IMR-90 (cell line): ENCODE results near the gene SREK1IP1. TPM values are rescaled to one million over a fixed set of nuclear protein-coding genes. Genes with fewer than 3 reads are reported as not detected.

ENCODE experiments used
- ATAC-seq: fragments of 200-7000 bp; cut with Tn5 transposase; 2 replicates; pipeline ENCODE4 v1.9.1; 2020; ENCODE audit warnings: low read depth, mild to moderate bottlenecking, moderate library complexity
- BruUV-seq: library from RNA; stranded (reverse); fragments of 400-500 nt; replicated peaks from 2 replicates; lab custom pipeline; 2021; lab: Mats Ljungman, UMichigan
- CTCF ChIA-PET: fragments of 300-600 bp; formaldehyde crosslinking; extraction: SDS; loops from one replicate; lab custom pipeline; 2021; ENCODE audit warnings: antibody characterized with exemption; lab: Yijun Ruan, JAX
- POLR2A ChIA-PET: fragments of 300-600 bp; sonication (Branson Sonifier 250); formaldehyde crosslinking; loops from one replicate; lab custom pipeline; 2022; ENCODE audit warnings: antibody characterized with exemption; ENCODE audit not compliant: unreplicated experiment; lab: Charles Lee
- DNase-seq: peaks from one replicate; pipeline ENCODE4 v3.0.0; 2013
- H2AFZ ChIP-seq: replicated peaks from 2 replicates; pipeline ENCODE3; 2013; ENCODE audit warnings: low read length, mild to moderate bottlenecking; ENCODE audit not compliant: poor library complexity
- H2AK5ac ChIP-seq: 2 replicates; pipeline ENCODE4 v1.6.1; 2013; ENCODE audit warnings: low read depth, low read length, inconsistent platforms
- H2AK9ac ChIP-seq: replicated peaks from 2 replicates; pipeline ENCODE3; 2013; ENCODE audit warnings: mild to moderate bottlenecking, low read depth, low read length, moderate library complexity; ENCODE audit not compliant: poor library complexity
- H2BK120ac ChIP-seq: 2 replicates; pipeline ENCODE4 v1.6.1; 2013; ENCODE audit warnings: low read depth, low read length, inconsistent platforms
- H2BK15ac ChIP-seq: 3 replicates; pipeline ENCODE4 v1.6.1; 2013; ENCODE audit warnings: low read depth, low read length, inconsistent platforms
- H2BK20ac ChIP-seq: 2 replicates; pipeline ENCODE4 v1.6.1; 2013; ENCODE audit warnings: low read depth, mild to moderate bottlenecking, inconsistent platforms, low read length, moderate library complexity
- H2BK5ac ChIP-seq: 2 replicates; pipeline ENCODE4 v1.6.1; 2013; ENCODE audit warnings: mild to moderate bottlenecking, low read depth, low read length, inconsistent platforms; ENCODE audit not compliant: poor library complexity, severe bottlenecking
- H3K14ac ChIP-seq: replicated peaks from 2 replicates; pipeline ENCODE4 v1.6.1; 2013; ENCODE audit warnings: low read depth, low read length, inconsistent platforms
- H3K18ac ChIP-seq: 2 replicates; pipeline ENCODE4 v1.6.1; 2013; ENCODE audit warnings: low read depth, low read length, control low read depth
- H3K23ac ChIP-seq: 2 replicates; pipeline ENCODE4 v1.6.1; 2013; ENCODE audit warnings: low read depth, low read length, inconsistent platforms
- H3K27ac ChIP-seq: 2 replicates; pipeline ENCODE4 v1.5.1; 2013; ENCODE audit warnings: mild to moderate bottlenecking, control low read depth, low read length; ENCODE audit not compliant: insufficient read depth
- H3K27me3 ChIP-seq: 2 replicates; pipeline ENCODE4 v1.6.1; 2013; ENCODE audit warnings: low read length; ENCODE audit not compliant: control insufficient read depth, insufficient read depth
- H3K36me3 ChIP-seq: 2 replicates; pipeline ENCODE4 v1.6.1; 2013; ENCODE audit warnings: low read length, mixed read lengths; ENCODE audit not compliant: control insufficient read depth, insufficient read depth
- H3K4ac ChIP-seq: 2 replicates; pipeline ENCODE4 v1.6.1; 2013; ENCODE audit warnings: low read depth, low read length, inconsistent platforms
- H3K4me1 ChIP-seq: 2 replicates; pipeline ENCODE4 v1.6.1; 2013; ENCODE audit warnings: low read length, mixed read lengths; ENCODE audit not compliant: control insufficient read depth, insufficient read depth
- H3K4me2 ChIP-seq: 2 replicates; pipeline ENCODE4 v1.6.1; 2013; ENCODE audit warnings: low read depth, mild to moderate bottlenecking, control low read depth, low read length, moderate library complexity
- H3K4me3 ChIP-seq: 2 replicates; pipeline ENCODE4 v1.5.1; 2013; ENCODE audit warnings: low read depth, mild to moderate bottlenecking, control low read depth, low read length, moderate library complexity; ENCODE audit not compliant: insufficient read depth
- H3K56ac ChIP-seq: 2 replicates; pipeline ENCODE4 v1.6.1; 2013; ENCODE audit warnings: low read length, inconsistent platforms; ENCODE audit not compliant: insufficient read depth; ENCODE audit errors: extremely low read depth
- H3K79me1 ChIP-seq, 2 experiments: 2 replicates each; pipeline ENCODE4 v1.6.1; 2013; ENCODE audit warnings: low read length in 2 of 2, inconsistent platforms in 1 of 2, low read depth in 1 of 2
- H3K9ac ChIP-seq: 2 replicates; pipeline ENCODE4 v1.6.1; 2013; ENCODE audit warnings: low read depth, low read length, control low read depth
- H3K9me1 ChIP-seq: 2 replicates; pipeline ENCODE4 v1.6.1; 2013; ENCODE audit warnings: low read length, inconsistent platforms; ENCODE audit not compliant: insufficient read depth
- H3K9me3 ChIP-seq: 2 replicates; pipeline ENCODE4 v1.6.1; 2013; ENCODE audit warnings: low read length; ENCODE audit not compliant: control insufficient read depth, insufficient read depth
- H4K20me1 ChIP-seq: 2 replicates; pipeline ENCODE4 v1.6.1; 2013; ENCODE audit warnings: low read length, inconsistent platforms; ENCODE audit not compliant: insufficient read depth
- H4K5ac ChIP-seq: 2 replicates; pipeline ENCODE4 v1.6.1; 2013; ENCODE audit warnings: mild to moderate bottlenecking, low read depth, low read length, control low read depth
- H4K8ac ChIP-seq, 2 experiments: 2 replicates each; pipeline ENCODE4 v1.6.1; 2013; ENCODE audit warnings: low read depth in 2 of 2, low read length in 2 of 2, control low read depth in 1 of 2, inconsistent platforms in 1 of 2
- H4K91ac ChIP-seq: 2 replicates; pipeline ENCODE4 v1.6.1; 2013; ENCODE audit warnings: low read depth, low read length, inconsistent platforms; ENCODE audit not compliant: insufficient read depth
- BHLHE40 ChIP-seq: fragments of 150-350 bp; IDR thresholded peaks from 2 replicates; pipeline ENCODE4 v1.6.1; 2016; ENCODE audit warnings: mild to moderate bottlenecking, low read depth, low read length
- CEBPB ChIP-seq: IDR thresholded peaks from 2 replicates; pipeline ENCODE4 v1.6.1; 2012; ENCODE audit warnings: low read depth, low read length, improper control_type of control experiment
- CTCF ChIP-seq: conservative IDR thresholded peaks from 2 replicates; pipeline ENCODE4 v1.5.1; 2012; ENCODE audit warnings: mild to moderate bottlenecking, low read depth, low read length, improper control_type of control experiment
- ELK1 ChIP-seq: fragments of 150-350 bp; IDR thresholded peaks from 2 replicates; pipeline ENCODE4 v1.6.1; 2016; ENCODE audit warnings: low read depth, mild to moderate bottlenecking, low read length, moderate library complexity, borderline replicate concordance
- FOS ChIP-seq: fragments of 150-350 bp; IDR thresholded peaks from 2 replicates; pipeline ENCODE4 v1.6.1; 2016; ENCODE audit warnings: low read depth, low read length
- MAFK ChIP-seq: IDR thresholded peaks from 2 replicates; pipeline ENCODE4 v1.6.1; 2012; ENCODE audit warnings: low read depth, low read length, improper control_type of control experiment
- MAZ ChIP-seq: IDR thresholded peaks from 2 replicates; pipeline ENCODE4 v1.6.1; 2012; ENCODE audit warnings: low read depth, mild to moderate bottlenecking, low read length, improper control_type of control experiment, moderate library complexity, borderline replicate concordance
- POLR2A ChIP-seq: IDR thresholded peaks from 2 replicates; pipeline ENCODE4 v1.6.1; 2012; ENCODE audit warnings: mild to moderate bottlenecking, low read depth, low read length
- RAD21 ChIP-seq: IDR thresholded peaks from 2 replicates; pipeline ENCODE4 v1.6.1; 2012; ENCODE audit warnings: low read length, improper control_type of control experiment
- RFX5 ChIP-seq: IDR thresholded peaks from 2 replicates; pipeline ENCODE4 v1.8.0; 2012; ENCODE audit warnings: low read depth, mild to moderate bottlenecking, low read length, moderate library complexity
- SMC3 ChIP-seq: fragments of 150-350 bp; IDR thresholded peaks from 2 replicates; pipeline ENCODE4 v1.6.1; 2016; ENCODE audit warnings: low read depth, mild to moderate bottlenecking, antibody characterized with exemption, low read length, moderate library complexity
- WGBS, 2 experiments: methylation state at CpG; one replicate each; pipeline versions ENCODE4 v1.1.5 to v1.1.7; 2013; ENCODE audit warnings: missing lambda C conversion rate in 2 of 2; ENCODE audit not compliant: insufficient read length in 1 of 2; ENCODE audit errors: extremely low coverage in 2 of 2; 5-methylcytosine and 5-hydroxymethylcytosine counted together
- dilution Hi-C: fragments of 300-500 bp; cut with HindIII; formaldehyde crosslinking; loops from one replicate; pipeline ENCODE4 v1.14.3; 2018; ENCODE audit warnings: low sequenced_read_pairs; ENCODE audit not compliant: unreplicated experiment
- in situ Hi-C: fragments of 300-500 bp; cut with MboI; formaldehyde crosslinking; loops from 3 replicates; pipeline ENCODE4 v1.14.3; 2019; ENCODE audit warnings: low sequenced_read_pairs, inconsistent platforms, mixed read lengths
- intact Hi-C: fragments of 100-400 bp; cut with micrococcal nuclease; formaldehyde crosslinking; loops from 2 replicates; pipeline ENCODE4 v1.10.0; 2022
- polyA plus RNA-seq, 3 experiments: library from polyadenylated mRNA; depleted of rRNA; stranded (reverse); fragments of >200 nt; gene quantifications; 2 replicates each; pipeline ENCODE4 v1.2.3, GENCODE V29; 2012; ENCODE audit warnings: low replicate concordance in 1 of 3
- total RNA-seq: library from RNA; depleted of rRNA; stranded (reverse); fragments of >200 nt; gene quantifications from 2 replicates; pipeline ENCODE4 v1.2.3, GENCODE V29; 2012

SREK1IP1 gene
- total and polyA plus RNA-seq, 2 of the 4 experiments (the other 2 are of a cell fraction): 3.3 to 6.5 TPM

GRCh38 chr5:64722588-64722987 lies 45.9 kb downstream of the SREK1IP1 start:
- no peak for DNase-seq
- BruUV-seq: no TSS peak
- Histone ChIP-seq H2BK15ac (no peak overlapping the region), H4K20me1 (no peaks in the 10 kb centered on the region), H4K91ac (no peak overlapping the region), H3K4me3 (no peak overlapping the region), H2BK120ac (no peak overlapping the region), H3K27ac (no peak overlapping the region), H2BK20ac (no peak overlapping the region), H4K8ac (no peak overlapping the region), H3K56ac (no peak overlapping the region), H2BK5ac (no peak overlapping the region), H3K9me1 (no peaks in the 10 kb centered on the region), H4K5ac (no peak overlapping the region), H3K18ac (no peak overlapping the region), H3K4me2 (no peak overlapping the region), H3K9ac (no peak overlapping the region), H3K14ac (no peak overlapping the region), H2AK9ac (no peak overlapping the region), H3K79me1 (no peaks in the 10 kb centered on the region; a peak in 1 of 4 replicates), H3K4ac (no peak overlapping the region), H2AFZ (no peak overlapping the region), H3K36me3 (peaks cover 4% of the 10 kb centered on the region), H2AK5ac (no peak overlapping the region), H3K23ac (no peak overlapping the region), H3K27me3 (no peaks in the 10 kb centered on the region), H3K4me1 (no peaks in the 10 kb centered on the region), H3K9me3 (no peaks in the 10 kb centered on the region)
- in situ Hi-C loops (no loop called here), dilution Hi-C loops (no loop called here), intact Hi-C loops (no loop called here)
- TF ChIP-seq FOS: no peak
- TF ChIP-seq CTCF: no peak
- TF ChIP-seq MAZ: no peak
- no peak for TF ChIP-seq RFX5
- no peak for TF ChIP-seq SMC3
- TF ChIP-seq BHLHE40: no peak
- TF ChIP-seq RAD21: no peak
- TF ChIP-seq MAFK: no peak
- TF ChIP-seq CEBPB: no peak
- TF ChIP-seq ELK1: no peak
- no peak for TF ChIP-seq POLR2A
- CTCF ChIA-PET: no interaction called here
- POLR2A ChIA-PET: no interaction called here
- ATAC-seq: no peak
- no CpG with 5 or more reads among the region's 3 CpGs for WGBS, 2 experiments
